Measurements from ENCODE around the gene CSK.

CSK gene

GRCh38 chr15:74787251-74788041 lies 5.6 kb downstream of the CSK start:
- DNase-seq (ENCODE audit: low spot score) = peak; percentile 87

DNA sequence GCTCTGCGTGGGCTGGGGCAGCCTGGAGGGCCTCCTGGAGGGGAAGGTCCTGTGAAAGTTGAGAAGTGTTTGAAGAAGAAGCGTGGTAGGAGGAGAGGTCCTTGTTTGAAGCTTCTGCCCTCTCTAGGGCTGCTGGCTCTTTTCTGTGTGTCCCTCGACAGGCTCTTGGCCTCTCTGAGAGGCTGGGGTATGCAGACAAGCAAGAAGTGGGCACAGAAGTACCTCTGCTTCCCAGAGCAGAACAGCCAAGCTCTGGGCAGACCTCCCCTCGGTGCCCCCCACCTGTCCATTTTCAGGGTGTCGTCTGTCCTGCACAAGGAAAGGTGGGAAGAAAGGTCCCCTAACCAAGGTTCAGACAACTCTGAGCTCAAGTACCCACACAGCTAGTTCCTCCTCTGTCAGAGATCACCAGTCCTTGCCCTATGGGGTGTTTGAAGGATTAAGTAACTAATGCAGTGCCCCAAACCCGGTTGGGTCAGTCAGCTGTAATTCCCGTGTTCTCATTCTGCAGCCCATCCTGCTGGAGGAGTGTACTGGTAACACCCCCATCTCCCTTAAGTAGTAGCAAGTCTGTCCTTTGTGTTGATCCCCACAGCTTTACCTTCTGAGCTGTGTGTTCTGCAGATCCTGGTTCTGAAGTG lies 6.3 kb downstream of the CSK start:
- DNase-seq (ENCODE audit: low spot score) = no peak

- DNase-seq (ENCODE audit: low spot score) = no peak
These were observed 6.8 kb downstream of the CSK start for GRCh38 chr15:74788683-74789151.

DNA sequence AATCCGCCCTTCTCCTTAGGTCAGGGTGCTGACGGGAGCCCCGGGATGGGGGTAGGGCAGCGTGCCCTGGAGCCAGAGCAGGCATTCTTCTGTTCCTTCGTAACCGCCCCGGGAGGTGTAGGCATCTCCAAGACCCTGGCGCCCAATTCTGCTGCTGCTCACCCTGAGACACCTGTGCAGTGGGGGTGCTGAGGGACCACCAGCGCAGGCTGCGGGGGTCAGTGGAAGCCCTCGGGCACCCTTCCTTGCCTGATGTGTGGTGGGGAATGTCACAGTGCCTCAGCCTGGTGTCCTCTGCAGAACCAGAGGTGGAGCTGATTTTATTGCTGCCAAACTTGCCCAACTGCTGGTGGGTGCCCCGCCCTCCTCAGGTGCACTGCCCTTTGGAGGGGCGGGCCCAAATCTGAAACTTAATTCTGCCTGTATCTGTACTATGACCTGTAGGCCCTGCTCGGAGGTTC lies 7.3 kb downstream of the CSK start:
- no peak for DNase-seq (ENCODE audit: low spot score)

- no peak for DNase-seq (ENCODE audit: low spot score)
These were observed 7.8 kb downstream of the CSK start for GRCh38 chr15:74789741-74790079.

DNA sequence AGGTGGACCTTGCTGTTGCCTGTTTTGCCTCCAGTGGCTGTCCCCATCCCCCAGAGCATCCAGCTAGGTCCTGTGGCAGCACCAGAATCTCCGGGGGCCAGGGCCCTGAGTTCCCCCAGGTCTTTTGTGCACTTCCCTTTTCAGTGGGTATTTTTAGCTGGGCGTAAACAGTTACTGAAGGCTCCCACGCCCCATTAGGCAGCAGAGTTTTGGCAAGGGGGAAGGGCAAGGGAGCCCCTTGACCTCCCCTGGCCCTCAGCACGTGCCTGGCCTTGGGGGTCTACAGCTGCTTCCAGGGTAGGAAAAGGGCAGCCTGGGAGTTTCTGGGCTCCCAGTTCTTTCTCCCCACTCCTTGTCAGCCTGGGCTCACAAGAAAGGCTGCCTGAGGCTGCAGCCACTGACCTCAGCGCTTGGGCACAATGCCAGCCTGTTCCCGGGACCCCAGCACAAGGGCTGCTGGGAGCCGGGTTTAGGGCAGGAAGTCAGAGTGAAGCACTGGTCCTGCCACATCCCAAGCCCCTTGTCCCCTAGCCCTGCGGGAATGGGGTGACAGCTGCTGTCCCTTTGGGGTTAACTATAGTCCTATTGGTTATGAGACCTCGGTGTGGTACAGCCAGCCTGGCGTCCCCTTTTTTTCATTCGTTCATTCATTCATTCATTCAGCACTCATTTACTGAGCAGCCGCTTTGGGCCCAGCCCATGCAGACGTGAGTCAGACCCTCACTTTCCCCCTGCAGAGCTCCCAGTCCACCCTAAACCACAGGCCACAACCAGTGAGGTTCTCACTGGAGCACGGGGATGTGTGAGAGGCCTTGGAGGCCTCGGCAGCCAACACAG lies 8.4 kb downstream of the CSK start:
- DNase-seq (ENCODE audit: low spot score) = no peak

DNA sequence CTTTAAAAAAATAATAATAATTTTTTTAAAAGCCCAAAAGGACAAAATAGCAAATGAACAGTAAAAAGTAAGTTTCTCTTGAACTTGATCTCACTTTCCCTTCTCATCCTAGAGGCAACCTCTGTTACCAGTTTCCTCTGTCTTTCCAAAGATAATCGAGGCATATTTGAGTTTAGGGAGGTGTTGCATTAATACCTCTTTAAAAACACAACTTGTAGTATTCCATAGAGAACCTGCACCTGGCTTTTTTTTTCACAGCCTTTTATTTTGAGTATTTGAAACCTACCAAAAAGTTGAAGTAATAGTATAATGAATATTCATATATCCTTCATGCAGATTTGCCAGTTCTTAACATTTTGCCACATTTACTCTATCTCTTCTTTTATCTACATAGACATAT lies 9.1 kb downstream of the CSK start:
- no peak for DNase-seq (ENCODE audit: low spot score)

DNA sequence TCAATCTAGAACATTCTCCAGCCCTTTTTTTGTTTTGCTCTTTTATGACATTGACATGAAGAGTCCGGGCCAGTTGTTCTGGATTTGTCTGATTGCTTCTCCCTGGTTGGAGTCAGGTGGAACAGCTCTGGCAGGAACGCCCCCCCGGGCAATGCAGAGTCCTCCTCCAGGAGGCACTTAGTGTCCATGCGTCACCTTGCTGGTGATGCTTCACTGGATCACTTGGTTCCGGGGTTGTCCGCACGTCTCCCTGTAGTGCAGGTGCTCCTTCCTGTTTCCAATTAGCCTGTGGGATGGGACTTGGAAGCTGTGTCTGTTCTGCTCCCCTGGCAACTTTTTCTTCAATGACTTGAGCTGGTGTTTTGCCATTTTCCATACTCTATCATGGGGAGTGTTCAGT lies 9.8 kb downstream of the CSK start:
- DNase-seq (ENCODE audit: low spot score) = no peak

GRCh38 chr15:74792227-74793016 lies 10.5 kb downstream of the CSK start:
- DNase-seq (ENCODE audit: low spot score) = no peak

DNA sequence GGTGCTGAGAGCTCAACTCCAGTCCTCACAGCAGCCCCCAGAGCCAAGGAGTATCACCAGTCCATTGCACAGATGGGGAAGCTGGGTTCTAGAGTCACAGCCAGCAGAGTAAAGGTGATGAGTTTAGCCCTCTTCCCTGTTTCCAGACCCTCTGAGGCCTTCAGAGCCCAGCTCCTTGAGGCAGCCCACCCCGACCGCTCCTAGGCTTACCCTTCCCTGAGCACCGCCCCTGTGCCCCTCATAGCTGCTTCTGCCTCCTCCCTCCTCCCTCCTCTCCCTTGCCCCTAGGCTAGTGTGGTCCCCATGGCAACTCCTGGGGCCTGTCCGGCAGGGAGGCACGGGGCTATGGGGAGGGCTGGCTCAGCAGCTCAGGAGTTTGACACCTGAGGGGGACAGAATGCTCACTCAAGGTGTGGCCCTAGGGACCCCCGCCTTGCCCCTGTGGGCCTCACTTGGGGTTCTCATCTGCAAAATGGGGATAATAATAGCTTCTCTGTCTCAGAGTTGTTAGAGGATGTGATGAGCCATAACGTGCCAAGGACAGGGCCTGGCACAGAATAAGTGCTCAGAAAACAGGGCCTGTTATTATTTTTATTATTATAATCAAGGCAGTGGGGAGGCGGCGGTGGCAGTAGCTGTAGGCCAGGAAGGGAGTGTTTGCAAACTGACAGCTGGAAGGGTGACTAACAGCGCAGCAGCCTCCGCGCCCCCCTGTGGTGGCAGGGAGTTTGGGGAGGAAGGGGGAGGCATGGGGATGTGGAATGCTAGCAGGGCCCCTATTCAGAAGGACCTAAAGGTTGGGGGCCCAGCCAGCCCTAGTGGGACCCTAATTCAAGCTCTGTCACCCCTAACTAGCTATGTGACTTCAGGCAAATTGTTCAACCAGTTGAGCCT lies 11.5 kb downstream of the CSK start:
- no peak for DNase-seq (ENCODE audit: low spot score)

GRCh38 chr15:74794248-74794969 lies 12.5 kb downstream of the CSK start:
- no peak for DNase-seq (ENCODE audit: low spot score)

DNA sequence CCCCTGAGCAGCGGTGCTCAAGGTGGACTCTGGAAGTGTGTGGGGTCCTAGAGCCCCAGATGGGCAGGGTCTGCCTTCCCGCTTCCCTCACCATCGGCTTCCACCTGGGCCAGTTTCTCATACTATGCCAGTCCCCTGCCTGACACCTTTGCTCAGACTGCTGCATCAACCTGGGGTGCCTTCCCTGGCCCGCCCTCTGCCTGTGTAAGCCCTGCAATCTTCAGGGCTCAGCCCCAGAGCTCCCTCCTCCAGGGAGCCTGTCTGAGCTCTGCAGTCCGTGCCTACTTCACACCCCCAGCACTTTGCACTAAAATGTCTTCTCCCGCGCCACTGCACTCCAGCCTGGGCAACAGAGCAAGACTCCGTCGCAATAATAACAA lies 13.1 kb downstream of the CSK start:
- no peak for DNase-seq (ENCODE audit: low spot score)

DNA sequence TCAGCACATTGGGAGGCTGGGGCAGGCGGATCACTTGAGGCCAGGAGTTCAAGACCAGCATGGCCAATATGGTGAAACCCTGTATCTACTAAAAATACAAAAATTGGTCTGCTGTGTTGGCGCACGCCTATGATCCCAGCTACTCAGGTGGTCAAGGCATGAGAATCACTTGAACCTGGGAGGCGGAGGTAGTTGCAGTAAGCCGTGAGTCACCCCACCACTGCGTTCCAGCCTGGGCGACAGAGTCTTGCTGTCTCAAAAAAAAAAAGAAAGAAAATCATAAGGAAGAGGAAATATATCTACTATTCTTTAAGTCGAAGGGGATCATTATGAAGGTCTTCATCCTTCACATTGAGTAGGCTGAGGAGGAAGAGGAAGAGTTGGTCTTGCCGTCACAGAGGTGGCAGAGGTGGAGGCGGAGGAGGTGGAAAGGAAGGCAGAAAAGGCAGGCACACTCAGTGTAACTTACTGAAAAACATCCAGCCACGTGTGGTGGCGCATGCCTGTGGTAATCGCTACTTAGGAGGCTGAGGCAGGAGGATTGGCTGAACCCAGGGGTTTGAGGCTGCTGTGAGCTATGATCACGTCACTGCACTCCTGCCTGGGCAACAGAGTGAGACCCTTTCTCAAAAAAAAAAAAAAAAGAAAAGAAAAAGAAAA lies 14.2 kb downstream of the CSK start:
- no peak for DNase-seq (ENCODE audit: low spot score)

- no peak for DNase-seq (ENCODE audit: low spot score)
These were observed 16.7 kb downstream of the CSK start for GRCh38 chr15:74798388-74799254.

DNA sequence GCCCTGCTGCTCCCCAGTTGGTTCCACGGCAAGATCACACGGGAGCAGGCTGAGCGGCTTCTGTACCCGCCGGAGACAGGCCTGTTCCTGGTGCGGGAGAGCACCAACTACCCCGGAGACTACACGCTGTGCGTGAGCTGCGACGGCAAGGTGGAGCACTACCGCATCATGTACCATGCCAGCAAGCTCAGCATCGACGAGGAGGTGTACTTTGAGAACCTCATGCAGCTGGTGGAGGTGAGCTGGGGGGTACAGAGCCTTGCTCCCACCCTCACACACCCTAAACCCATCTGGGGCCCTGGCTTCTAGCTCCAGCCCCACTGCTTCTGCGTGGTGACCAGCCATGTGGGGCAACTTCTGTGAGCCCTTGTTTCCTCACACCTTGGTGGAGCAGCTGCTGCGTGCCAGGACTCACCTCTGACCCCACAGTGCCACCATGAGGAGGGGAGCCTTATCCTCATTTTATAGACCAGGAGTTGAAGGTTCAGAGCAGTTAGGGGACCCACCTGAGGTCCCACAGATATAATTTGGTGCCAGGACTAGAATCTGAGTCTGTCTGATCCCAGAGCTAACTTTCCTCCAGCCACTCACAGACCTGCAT lies 17.5 kb downstream of the CSK start:
- DNase-seq (ENCODE audit: low spot score) = no peak

- DNase-seq (ENCODE audit: low spot score) = peak; percentile 98
These were observed 18.1 kb downstream of the CSK start for GRCh38 chr15:74799856-74800558.

- DNase-seq (ENCODE audit: low spot score) = no peak
These were observed 18.7 kb downstream of the CSK start for GRCh38 chr15:74800559-74801094.

All from HuH-7.5 (cell line).